Endometrial microvascular endothelial cells (primary cell): Measurements from ENCODE around the gene CORO6. TPM values are rescaled to one million over a fixed set of nuclear protein-coding genes. Genes with fewer than 3 reads are reported as not detected.

ENCODE experiments used
- in situ Hi-C: cut with HindIII; loops from 2 replicates; pipeline ENCODE4 v1.10.0; 2017; ENCODE audit warnings: low sequenced_read_pairs, low pct_unique_long_range_greater_than_20kb; ENCODE audit errors: inconsistent ontology term
- total RNA-seq: library from RNA; depleted of rRNA; stranded (reverse); fragments of >200 nt; gene quantifications from one replicate; pipeline ENCODE4 v1.2.3, GENCODE V29; 2015; ENCODE audit errors: inconsistent ontology term

Gene CORO6
- total RNA-seq, 1 donor from 2014 or later, result 1.3 TPM

GRCh38 chr17:29594519-29595090 is 28.1 kb downstream of the CORO6 start:
- in situ Hi-C loops, result no loop called here

GRCh38 chr17:29593591-29594518 is 28.9 kb downstream of the CORO6 start:
- in situ Hi-C loops, result no loop called here

DNA sequence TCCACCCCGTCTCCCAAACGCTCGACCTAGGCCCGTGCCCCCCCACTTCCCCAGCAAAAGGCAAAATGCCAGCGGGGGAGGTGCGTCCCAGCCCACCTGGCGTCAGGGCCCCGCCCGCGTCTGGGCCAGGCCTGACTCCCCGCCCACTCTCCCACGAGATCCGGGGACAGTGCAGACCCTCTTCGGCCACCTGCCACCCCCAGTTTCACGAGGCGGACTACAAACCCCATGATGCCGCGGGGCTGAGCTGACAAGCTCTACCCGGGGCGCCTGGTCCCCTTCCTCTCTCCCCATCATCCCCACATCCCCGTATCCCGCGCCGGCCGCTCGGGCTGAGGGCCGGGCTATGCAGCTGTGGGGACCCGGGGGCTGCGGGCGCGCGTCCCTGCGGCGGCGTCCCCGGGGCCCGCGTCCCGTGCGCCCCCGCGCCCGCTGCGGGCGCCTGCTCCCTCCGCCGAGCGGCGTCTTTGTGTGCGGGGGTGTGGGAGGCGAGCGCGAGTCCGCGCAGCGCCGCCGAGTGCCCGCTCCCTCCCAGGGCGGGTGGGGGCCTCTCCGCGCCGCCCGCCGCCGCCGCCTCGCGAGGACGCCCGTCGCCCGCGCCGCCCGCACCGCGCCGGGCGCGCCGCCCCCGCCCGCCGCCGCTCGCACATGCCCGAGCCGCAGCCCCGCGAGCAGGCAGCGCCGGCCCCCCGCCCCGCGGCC is 29.7 kb downstream of the CORO6 start, which contains the start of gene ANKRD13B:
Gene ANKRD13B, plus strand, starts transcription at position 283 of the 702 bp plus-strand sequence. CDS start 490 bp downstream, outside the sequence.
- in situ Hi-C loops, result no loop called here

DNA sequence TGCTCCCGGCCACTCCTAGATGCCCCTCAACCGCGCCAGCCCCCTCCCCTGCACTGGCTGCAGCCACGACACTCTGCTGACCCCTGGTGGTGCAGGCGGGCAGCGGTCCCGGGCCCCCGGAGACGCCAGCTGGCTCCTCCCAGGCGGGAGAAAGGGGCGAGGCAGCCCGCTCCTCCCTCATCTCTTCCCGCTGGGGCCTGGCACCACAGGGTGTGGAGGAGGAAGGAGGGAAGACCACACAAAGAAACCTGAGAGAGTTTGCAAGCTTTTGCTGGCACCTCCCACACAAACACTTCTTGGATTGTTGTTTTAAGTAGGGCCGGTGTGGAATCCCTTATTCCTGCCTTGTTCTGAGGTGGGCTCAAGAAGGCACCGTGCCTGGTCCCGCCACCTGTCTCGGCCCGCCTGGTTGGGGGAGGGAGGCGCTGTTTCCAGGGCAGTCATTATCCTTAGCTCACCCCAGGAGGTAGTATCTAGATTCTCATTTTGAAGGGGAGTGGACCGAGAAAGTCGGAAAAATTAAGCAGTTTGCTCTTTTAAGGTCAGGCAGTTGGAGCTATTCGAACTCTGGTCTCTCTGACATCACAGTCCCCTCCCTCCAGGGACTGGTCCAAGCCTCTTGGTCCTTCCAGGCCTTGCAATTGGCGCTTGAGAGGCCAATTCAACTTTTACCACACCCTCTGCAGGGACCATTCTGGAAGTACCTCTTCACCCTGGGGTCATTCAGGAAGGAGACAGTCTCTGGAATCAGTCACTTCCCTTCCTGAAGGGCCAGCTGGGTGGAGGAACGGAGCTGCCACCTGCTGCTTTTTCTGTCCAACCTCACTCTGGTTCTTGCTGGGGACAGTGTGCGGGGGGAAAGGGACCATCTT is 30.7 kb downstream of the CORO6 start:
- in situ Hi-C loops, result no loop called here

GRCh38 chr17:29591146-29591736 is 31.5 kb downstream of the CORO6 start:
- in situ Hi-C loops, result no loop called here

DNA sequence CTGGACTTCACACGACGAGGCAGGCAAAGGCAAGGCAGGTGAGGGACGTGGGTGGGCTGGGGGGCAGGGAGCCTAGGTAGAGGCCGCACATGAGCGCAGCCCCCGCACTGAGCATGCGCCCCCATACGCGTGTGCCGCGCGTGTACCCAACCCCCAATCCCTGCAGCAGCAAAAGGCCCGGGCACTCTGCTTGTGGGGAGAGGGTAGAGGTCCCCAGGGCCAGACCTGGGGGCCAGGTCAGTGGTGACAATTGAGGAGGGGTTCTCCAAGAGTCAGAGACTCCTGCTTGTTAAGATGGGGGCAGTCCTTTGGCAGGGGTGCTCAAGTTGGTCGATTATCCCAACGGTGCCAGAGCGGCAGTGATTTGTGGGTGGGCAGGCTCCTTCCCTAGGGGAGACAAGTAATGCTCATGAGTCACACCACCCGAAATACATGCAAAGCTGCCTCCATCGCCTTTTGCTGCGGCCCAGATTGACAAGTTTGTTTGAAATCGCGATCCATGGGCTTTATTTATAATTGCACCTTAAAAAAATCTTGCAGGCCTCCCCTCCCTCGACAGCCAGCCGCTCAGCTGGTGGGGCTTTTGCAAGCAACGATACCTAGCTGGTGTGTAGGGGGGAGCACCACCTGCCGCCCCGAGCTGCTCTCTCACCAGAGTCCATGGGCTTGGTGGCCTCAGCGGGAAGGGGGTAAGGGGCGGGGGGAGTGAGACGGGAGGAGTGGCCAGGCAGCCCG is 32.1 kb downstream of the CORO6 start:
- in situ Hi-C loops, result no loop called here

GRCh38 chr17:29589524-29590410 is 32.9 kb downstream of the CORO6 start, which contains the start of gene GIT1:
Gene GIT1 (minus strand): TSS chr17:29589648. CDS start chr17:29589378, 270 bp downstream.
- in situ Hi-C loops, result no loop called here

- in situ Hi-C loops, result no loop called here
These were observed 33.9 kb downstream of the CORO6 start for GRCh38 chr17:29588562-29589411.

GRCh38 chr17:29588017-29588561 is 34.6 kb downstream of the CORO6 start:
- in situ Hi-C loops, result no loop called here

GRCh38 chr17:29587591-29587990 is 35.1 kb downstream of the CORO6 start:
- in situ Hi-C loops, result no loop called here

GRCh38 chr17:29586676-29587469 is 35.8 kb downstream of the CORO6 start:
- in situ Hi-C loops, result no loop called here

GRCh38 chr17:29585080-29585751 is 37.5 kb downstream of the CORO6 start:
- in situ Hi-C loops, result no loop called here

GRCh38 chr17:29584452-29585079 is 38.1 kb downstream of the CORO6 start:
- in situ Hi-C loops, result no loop called here
